ENCODE results near the gene MRTFA. TPM values are rescaled to one million over a fixed set of nuclear protein-coding genes. Genes with fewer than 3 reads are reported as not detected.

MRTFA gene
- total and polyA plus RNA-seq, 10 donors, result 17.6 to 138 (median 83.9) TPM

GRCh38 chr22:40368016-40368415, 268.5 kb downstream of the MRTFA start:
- Histone ChIP-seq H3K36me3 (peaks cover 0 to 59% (median 50%) of the 10 kb centered on the region in 6 donors), H3K27ac (no peak overlapping the region), H3K4me3 (no peak overlapping the region), H3K4me1 (peaks cover 0 to 33% (median 24%) of the 10 kb centered on the region in 6 donors), H3K27me3 (replicated peaks in 1 of 7) (no peaks in the 10 kb centered on the region), H3K9me3 (no peaks in the 10 kb centered on the region)
- TF ChIP-seq, protein P1, sequence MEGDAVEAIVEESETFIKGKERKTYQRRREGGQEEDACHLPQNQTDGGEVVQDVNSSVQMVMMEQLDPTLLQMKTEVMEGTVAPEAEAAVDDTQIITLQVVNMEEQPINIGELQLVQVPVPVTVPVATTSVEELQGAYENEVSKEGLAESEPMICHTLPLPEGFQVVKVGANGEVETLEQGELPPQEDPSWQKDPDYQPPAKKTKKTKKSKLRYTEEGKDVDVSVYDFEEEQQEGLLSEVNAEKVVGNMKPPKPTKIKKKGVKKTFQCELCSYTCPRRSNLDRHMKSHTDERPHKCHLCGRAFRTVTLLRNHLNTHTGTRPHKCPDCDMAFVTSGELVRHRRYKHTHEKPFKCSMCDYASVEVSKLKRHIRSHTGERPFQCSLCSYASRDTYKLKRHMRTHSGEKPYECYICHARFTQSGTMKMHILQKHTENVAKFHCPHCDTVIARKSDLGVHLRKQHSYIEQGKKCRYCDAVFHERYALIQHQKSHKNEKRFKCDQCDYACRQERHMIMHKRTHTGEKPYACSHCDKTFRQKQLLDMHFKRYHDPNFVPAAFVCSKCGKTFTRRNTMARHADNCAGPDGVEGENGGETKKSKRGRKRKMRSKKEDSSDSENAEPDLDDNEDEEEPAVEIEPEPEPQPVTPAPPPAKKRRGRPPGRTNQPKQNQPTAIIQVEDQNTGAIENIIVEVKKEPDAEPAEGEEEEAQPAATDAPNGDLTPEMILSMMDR (IDR thresholded peaks at IDR 0.05 in 8 of 11, conservative IDR thresholded peaks at IDR 0.05 in 3 of 11), result no peak
- TF ChIP-seq POLR2AphosphoS5 (IDR thresholded peaks at IDR 0.05), result no peak
- no peak for TF ChIP-seq POLR2A (IDR thresholded peaks at IDR 0.05)
- intact Hi-C loops (cut with DNase I; ENCODE audit: low total_unique reads), result no loop called here
- WGBS, 5 donors, result 88 to 94% (median 91%) methylated on average over 6 of the region's 6 CpGs
- DNase-seq, result no peak

DNA sequence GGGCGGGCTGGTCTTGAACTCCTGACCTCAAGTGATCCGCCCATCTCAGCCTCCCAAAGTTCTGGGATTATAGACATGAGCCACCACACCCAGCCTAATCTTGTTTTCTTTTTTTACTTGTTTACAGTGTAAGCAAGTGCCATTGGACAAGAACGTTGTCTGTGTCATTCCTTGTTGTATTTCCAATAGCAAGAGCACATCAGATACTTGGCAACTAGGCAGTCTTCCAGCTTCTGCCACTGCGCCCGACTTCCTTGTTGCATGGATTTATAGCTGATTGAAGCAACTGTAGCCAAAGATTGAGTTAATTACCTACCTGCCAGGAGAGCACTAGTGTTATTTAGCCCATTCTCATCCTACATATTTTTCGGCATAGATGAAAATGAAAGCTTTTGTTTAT, 269.2 kb downstream of the MRTFA start:
- H3K27me3 ChIP-seq (replicated peaks in 1 of 7), result no peaks in the 10 kb centered on the region
- no peak for DNase-seq
- TF ChIP-seq POLR2A (IDR thresholded peaks at IDR 0.05) (no peak), POLR2AphosphoS5 (IDR thresholded peaks at IDR 0.05) (no peak)
- TF ChIP-seq, protein P1 (IDR thresholded peaks at IDR 0.05 in 8 of 11, conservative IDR thresholded peaks at IDR 0.05 in 3 of 11), result no peak
- WGBS, 5 donors, result 76 to 92% (median 87%) methylated on average over 6 of the region's 6 CpGs
- intact Hi-C loops (cut with DNase I; ENCODE audit: low total_unique reads), result no loop called here
- H3K4me1 ChIP-seq, result peaks cover 0 to 26% (median 20%) of the 10 kb centered on the region in 6 donors
- peaks cover 0 to 64% (median 57%) of the 10 kb centered on the region in 6 donors for H3K36me3 ChIP-seq
- no peak overlapping the region for H3K4me3 ChIP-seq
- no peaks in the 10 kb centered on the region for H3K9me3 ChIP-seq
- H3K27ac ChIP-seq, result no peak overlapping the region

DNA sequence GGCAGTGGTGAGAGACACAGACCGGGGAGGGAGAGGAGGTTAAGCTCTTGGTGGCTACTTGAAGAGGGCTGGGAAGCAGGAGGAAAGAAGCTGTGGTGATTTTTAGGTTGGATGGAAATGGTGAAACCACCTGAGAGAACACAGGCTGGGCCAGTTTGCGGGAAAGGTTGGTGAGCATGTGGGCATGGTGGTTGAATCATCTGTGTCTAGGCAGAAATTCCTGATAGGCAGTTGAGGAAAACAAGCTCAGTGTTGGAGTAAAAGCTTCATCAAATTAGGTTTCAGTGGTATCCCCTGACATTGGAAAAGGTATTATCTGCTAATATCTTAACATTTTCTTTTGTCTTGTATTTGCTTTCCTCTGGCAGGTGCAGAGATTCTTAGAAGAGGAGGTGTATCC, 270.5 kb downstream of the MRTFA start:
- DNase-seq, result no peak
- Histone ChIP-seq H3K4me3 (no peak overlapping the region), H3K27ac (no peak overlapping the region), H3K36me3 (peaks cover under 1 to 77% (median 70%) of the 10 kb centered on the region in 6 donors), H3K4me1 (peaks cover 0 to 15% (median 9%) of the 10 kb centered on the region in 6 donors), H3K27me3 (replicated peaks in 1 of 7) (no peaks in the 10 kb centered on the region), H3K9me3 (no peaks in the 10 kb centered on the region)
- WGBS, 5 donors, result 95 to 100% (median 97%) methylated on average over 2 of the region's 2 CpGs
- TF ChIP-seq, protein P1 (IDR thresholded peaks at IDR 0.05 in 8 of 11, conservative IDR thresholded peaks at IDR 0.05 in 3 of 11), result no peak
- TF ChIP-seq POLR2AphosphoS5 (IDR thresholded peaks at IDR 0.05) (no peak), POLR2A (IDR thresholded peaks at IDR 0.05) (no peak)
- intact Hi-C loops (cut with DNase I; ENCODE audit: low total_unique reads), result no loop called here

GRCh38 chr22:40364431-40364830, 272.1 kb downstream of the MRTFA start:
- no peak overlapping the region for H3K27ac ChIP-seq
- DNase-seq, result no peak
- no peak for TF ChIP-seq POLR2A (IDR thresholded peaks at IDR 0.05)
- TF ChIP-seq POLR2AphosphoS5 (IDR thresholded peaks at IDR 0.05), result no peak
- TF ChIP-seq, protein P1 (IDR thresholded peaks at IDR 0.05 in 8 of 11, conservative IDR thresholded peaks at IDR 0.05 in 3 of 11), result no peak
- intact Hi-C loops (cut with DNase I; ENCODE audit: low total_unique reads), result no loop called here
- 75 to 90% (median 90%) methylated on average over 1 of the region's 1 CpG for WGBS, 5 donors
- peaks cover 7 to 93% (median 86%) of the 10 kb centered on the region in 6 donors for H3K36me3 ChIP-seq
- H3K9me3 ChIP-seq, result no peaks in the 10 kb centered on the region
- H3K27me3 ChIP-seq (replicated peaks in 1 of 7), result no peaks in the 10 kb centered on the region
- peaks cover 0 to under 1% (median 0%) of the 10 kb centered on the region in 6 donors for H3K4me1 ChIP-seq
- H3K4me3 ChIP-seq, result no peak overlapping the region
